Skin of body (tissue), 3 donors: Measurements from ENCODE around the gene EIF3A. TPM values are rescaled to one million over a fixed set of nuclear protein-coding genes. Genes with fewer than 3 reads are reported as not detected.

ENCODE experiments used
- DNase-seq: peaks from one replicate; lab custom pipeline; 2025; lab: John Stamatoyannopoulos, UW
- small RNA-seq: library from RNA; depleted of rRNA; stranded (forward); fragments of <200 nt; gene quantifications from one replicate; pipeline ENCODE3, GENCODE V24; 2014; ENCODE audit warnings: low replicate concordance
- total RNA-seq: library from RNA; depleted of rRNA; stranded (reverse); fragments of >200 nt; gene quantifications from one replicate; pipeline ENCODE4 v1.2.3, GENCODE V29; 2014

Gene EIF3A
- total RNA-seq, 1 donor from 2014 or later = 93.5 TPM

DNA sequence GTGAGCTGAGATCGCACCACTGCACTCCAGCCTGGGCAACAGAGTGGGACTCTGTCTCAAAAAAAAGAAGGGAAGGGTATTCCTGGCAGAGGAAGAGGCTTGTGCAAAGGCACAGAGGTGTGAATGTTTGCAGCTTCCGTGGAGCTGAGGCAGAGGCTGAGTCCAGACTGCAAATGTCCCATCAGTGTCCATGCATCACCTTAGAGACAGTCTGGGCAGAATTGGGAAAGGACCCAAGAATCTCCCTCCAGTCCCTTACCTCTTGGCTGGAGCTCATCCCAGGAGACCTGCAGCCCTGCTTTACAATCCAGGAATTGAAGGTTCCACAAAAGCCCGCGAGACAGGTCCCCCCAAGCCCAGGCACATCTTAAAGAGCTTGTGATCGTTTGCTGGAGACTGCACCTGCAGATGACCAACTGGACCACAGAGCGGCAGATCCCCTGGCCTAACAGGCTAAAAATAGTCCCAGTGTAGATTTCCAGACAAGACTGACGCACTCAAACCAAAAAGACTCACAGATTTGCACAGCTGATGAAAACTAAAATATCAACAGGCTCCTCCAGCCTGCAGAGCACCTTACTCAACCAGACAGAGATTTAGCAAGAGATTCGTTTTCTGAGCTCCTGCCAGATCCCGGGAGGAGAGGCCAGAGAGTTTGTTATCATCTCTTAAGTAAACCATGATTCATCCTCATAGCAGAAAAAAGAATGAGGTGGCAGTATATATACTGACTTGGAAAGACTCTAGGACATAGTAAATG is 74.0 kb downstream of the EIF3A start:
- peak; percentile 21 for DNase-seq

DNA sequence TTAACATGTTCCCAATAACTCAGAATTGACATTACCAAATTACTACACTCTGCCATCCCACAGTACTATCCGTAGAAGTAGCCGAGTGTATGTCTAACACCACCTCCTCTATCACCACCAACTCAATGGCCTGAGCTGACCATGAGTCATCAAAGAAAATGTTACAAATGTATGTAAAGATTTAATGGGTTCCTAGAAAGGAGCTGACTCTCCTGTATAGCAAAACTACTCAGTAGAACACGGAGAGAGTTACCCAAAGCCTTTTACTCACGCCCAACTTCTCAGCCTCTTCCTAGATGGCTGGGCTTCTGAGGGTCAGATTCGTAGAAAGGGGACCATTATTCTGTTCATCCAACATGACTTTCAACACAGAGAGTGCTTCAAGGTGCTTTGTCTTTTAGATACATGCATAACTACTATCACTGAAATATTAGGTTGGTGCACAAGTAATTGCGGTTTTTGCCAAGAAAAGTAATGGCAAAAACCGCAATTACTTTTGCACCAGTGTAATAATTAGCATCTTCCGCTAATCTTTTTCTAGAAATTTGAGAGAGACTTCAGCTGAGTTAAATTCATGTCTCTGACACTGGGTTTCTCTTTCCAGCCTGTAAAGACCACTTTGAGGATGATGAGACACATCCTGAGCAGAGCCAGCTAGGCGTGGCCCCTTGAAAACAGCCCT is 75.1 kb downstream of the EIF3A start:
- DNase-seq = no peak

DNA sequence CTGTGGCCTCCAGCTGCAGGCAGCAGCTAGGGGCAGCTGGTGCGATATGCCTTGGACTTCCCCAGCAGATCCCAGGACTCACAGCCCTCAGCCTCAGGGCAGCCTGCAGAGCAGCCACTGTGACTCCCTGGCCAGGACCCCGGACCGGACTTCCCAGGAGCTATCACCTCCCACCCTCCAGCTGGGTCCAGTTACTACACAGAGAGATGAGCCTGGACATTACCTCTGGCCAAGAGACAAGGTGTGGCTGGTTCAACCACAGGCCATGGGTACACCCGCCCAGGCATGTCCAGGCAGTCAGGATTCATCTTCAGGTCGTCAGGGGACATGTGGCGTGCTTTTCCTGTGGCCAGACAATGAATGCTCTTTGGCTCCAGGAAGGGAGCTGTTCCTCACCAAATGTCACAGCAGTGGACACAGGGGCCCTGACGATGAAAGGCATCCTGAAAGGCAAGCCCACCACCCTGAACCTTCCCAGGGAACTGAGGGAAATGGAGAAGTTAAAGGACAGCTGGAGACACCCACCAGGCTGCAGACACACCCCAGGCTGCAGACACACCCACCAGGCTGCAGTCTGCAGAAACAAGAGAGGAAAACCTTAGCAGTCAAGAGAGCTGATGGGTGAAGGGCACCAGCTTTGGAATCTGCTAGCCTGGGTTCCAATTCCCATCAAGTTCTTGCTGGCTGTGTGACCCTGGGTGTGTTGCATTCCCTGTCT is 76.9 kb downstream of the EIF3A start:
- DNase-seq = no peak

DNA sequence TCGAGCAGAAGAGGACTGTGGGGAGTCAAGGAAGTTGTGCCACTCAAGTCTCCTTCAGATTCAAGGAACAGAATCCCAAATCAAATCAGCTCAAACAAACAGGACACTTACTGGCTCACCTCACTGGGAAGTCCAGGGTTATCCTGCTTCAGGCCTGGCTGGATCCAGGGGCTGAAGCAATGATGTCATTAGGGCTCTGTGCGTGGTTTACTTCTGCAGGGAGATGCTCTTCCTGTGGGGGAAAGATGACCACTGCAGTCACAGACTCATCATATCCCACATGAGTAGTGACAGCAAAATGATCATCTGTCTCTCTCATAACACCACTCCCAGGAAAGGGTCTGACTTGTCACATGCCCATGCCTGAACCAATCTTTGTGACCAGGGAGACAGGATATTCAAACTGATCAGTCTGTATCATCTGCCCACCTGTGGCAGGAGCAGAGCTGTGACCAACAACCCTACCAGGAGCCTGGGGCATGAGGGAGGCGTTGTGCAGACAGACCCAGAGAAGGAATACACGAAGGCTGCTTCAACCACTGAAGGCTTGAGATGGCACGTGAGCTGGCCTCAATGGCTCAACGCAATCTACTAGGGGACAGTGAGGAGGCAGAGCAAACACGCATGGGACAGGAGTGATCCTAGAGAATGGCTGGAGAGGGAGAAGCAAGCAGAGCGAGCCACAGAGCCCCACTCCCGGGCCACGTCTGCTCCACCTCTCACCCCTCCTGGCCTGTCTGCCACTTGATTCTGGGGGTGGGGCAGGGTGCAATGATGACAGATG is 78.7 kb downstream of the EIF3A start:
- DNase-seq = no peak

DNA sequence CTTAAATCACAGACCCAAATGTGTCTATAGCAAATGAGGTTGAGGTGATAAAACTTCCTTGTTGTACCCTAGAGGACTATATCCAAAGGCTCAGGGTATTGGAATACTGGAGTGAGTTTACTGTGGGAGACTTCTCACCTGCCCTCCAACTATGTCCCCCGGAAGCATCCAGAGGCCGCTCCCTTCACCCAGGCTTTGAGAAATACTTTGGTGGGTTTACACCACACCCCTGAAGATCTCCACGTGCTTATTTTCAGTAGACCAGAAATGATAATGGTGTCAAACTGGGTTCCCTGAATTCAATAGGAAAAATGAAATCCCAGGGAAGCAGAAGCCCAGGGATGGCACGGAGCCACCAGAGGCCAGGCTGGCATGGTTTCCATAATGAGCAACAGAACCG is 82.4 kb downstream of the EIF3A start:
- DNase-seq = no peak

DNA sequence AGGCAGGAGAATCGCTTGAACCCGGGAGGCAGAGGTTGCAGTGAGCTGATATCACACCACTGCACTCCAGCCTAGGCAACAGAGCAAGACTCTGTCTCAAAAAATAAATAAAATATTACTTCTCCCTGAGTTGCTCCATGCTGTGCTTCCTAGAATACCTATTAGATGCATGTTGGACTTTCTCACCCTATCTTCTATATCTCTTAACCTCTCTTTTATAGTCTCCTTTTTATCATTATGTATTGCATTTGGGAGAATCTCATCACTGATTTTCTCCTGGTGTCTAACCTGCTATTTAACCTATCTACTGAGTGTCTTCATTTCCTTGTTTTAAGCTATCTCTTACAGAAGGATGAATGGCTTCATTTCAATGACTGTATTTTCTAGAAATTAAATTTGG is 83.2 kb downstream of the EIF3A start:
- no peak for DNase-seq

DNA sequence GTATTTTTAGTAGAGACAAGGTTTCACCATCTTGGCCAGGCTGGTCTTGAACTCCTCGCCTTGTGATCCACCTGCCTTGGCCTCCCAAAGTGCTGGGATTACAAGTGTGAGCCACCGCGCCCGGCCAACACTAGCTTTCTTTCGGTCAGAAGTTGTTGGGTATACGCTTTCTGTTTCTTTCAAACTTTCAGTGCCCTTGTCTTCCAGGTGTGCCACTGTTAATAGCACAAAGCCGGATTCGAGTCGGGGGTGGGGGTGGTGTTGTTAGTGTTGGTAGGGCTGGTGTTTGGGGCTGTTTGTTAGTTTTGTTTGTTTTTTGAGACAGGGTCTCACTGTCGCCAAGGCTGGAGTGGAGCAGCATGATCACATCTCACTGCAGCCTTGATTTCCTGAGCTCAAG is 84.9 kb downstream of the EIF3A start:
- no peak for DNase-seq

DNA sequence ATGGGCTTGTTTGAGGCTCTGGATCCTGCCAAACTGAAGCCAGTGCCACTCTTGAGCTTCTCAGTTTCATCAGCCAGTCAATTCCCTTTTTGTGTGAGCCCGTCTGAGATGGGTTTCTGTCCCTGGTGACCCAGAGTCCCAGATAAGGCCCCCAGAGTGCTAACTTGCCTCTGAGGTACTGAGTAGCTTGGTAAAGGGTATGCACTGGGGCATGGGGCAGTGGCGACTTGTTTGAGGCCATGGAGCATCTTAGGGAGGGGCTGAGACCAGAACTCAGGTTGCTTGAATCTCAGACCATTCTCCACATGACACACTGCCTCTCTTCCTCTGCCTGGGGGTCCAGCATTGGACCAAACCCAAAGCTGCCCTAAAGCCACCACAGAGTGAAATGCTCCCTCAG is 86.3 kb downstream of the EIF3A start:
- DNase-seq = no peak

DNA sequence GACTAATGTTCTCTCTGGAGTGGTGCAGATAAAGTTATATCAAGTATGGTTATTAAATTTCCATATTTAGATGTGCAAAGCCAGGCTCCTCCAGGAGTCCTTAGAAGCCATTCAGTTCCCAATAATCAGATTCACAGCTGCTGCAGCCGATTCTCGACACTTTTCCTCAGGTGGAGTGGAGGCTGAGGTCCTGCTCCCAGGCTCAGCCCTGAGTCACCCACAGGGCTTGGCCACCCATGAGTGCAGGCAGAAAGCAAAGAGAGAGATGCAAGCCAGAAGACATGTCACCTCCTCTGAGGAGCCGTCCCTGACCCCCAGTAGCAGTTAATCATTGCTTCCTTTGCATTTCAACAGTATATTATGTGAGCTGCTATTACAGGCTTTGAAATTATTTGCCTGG is 87.4 kb downstream of the EIF3A start:
- DNase-seq = no peak

DNA sequence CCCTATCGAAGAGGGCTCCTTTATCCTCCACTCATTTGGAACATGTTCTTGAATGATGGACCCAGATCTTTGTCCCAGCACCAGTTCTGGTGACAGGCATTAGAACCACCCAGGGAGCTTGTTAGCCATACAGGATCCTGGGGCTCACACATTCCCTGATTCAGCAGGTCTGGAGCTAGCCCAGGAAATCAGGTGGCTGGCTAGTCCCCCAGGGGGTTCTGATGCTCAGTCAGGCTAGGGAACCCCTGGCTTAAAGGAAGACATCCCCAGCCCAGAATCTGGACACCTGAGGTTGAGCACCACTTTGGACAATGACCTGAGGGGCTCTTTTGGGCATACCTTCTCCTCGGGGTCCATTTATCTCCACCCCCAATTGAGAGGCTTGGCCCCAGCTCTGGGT is 88.1 kb downstream of the EIF3A start:
- no peak for DNase-seq

DNA sequence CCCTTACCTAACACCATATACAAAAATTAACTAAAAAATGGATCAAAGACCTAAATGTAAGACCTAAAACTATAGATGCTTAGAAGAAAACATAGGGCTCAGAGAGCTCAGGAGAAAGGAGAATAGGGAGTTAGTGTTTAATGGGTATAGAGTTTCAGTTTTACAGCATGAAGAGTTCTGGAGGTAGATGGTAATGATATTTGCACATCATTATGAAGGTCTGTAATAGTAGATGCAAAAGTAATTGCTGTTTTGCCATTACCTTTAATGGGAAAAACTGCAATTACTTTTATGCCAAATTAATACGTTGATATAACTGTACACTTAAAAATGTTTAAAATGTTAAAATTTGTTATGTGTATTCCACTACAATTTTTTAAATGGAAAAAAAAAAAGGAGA is 90.3 kb downstream of the EIF3A start:
- DNase-seq = no peak

DNA sequence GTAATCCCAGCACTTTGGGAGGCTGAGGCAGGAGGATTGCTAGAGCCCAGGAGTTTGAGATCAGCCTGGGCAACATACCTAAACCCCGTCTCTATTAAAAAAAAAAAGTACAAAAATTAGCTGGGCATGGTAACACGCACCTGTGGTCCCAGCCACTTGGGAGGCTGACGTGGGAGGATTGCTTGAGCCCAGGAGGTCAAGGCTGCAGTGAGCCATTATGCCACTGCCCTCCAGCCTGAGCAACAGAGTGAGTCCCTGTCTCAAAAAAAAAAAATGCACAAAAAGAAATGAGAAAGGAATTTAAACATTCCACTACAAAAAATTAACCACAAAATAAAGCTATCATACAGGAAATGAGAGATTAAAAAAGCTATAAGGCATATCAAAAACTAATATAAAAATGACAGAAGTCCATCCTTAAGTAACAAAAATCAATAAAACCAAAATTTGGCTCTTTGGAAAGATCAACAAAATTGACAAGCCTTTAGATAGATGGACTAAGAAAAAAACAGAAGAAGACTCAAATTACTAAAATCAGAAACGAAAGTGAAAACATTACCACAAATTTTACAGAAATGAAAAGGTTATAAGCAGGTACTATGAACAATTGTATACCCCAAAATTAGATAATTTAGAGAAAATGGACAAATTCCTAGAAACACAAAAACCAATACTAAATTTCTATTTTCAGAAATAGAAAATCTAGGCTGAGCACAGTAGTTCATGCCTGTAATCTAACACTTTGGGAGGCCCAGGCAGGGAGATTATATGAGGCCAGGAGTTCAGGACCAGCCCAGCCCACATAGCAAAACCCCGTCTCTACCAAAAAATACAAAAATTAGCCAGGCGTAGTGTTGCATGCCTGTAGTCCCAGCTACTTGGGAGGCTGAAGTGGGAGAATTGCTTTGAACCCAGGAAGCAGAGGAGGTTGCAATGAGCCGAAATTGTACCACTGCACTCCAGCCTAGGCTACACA is 93.5 kb downstream of the EIF3A start:
- no peak for DNase-seq

DNA sequence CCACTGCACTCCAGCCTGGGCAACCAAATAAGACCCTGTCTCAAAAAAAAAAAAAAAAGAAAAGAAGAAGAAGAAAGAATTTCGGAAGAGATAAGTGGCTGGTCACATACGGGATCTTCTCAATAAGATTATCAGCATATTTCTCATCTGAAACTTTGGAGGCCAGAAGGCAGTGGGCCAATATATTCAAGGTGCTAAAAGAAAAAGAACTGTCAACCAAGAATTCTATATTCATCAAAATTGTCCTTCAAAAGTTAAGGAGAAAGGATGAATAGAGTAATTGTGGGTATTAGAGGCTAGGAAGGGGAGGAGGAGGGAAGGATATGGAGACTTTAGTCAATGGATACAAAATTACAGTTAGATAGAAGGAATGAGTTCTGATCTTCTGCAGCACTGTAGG is 95.0 kb downstream of the EIF3A start:
- DNase-seq = no peak

Small RNA genes within 50 kb of the gene (small RNA-seq; reads per million reads assigned to genes)
- not detected for gene AL355598.1
- not detected for gene RF00413
- gene SNORA19 = not detected

Other genes with a start within 250 kb of the EIF3A start
- gene NANOS1, start 51.1 kb downstream of the EIF3A start, total RNA-seq = 3.0 TPM
- gene DENND10, start 23.3 kb upstream of the EIF3A start, total RNA-seq = 35.0 TPM
- gene SFXN4, start 84.9 kb upstream of the EIF3A start, total RNA-seq = 11.4 TPM
- gene PRDX3, start 98.0 kb upstream of the EIF3A start, total RNA-seq = 92.0 TPM
- 10.7 TPM for gene GRK5, start 126.8 kb upstream of the EIF3A start, total RNA-seq